ENCODE results near the gene LIMS2.

- TF ChIP-seq GATA3 (IDR thresholded peaks at IDR 0.05; ENCODE audit: low read depth, low read length): no peak
- no peak for TF ChIP-seq GATA2 (IDR thresholded peaks at IDR 0.05; ENCODE audit: low read depth, low read length)
Measured at GRCh38 chr2:127678531-127678930, 3.2 kb upstream of the LIMS2 start.

Data from SH-SY5Y (cell line).